WTC11 (cell line): Measurements from ENCODE around the gene GPR17. TPM values are rescaled to one million over a fixed set of nuclear protein-coding genes. Genes with fewer than 3 reads are reported as not detected.
A peak's percentile ranks its signal among the peaks of the same experiment; 100 is the strongest.

Experiments used
- ARID4B ChIP-seq: sonication (generic); formaldehyde crosslinking; IDR thresholded peaks from 2 replicates; pipeline ENCODE4 v1.8.0; 2023; ENCODE audit warnings: missing genetic modification reagents, mild to moderate bottlenecking, borderline replicate concordance
- CBFB ChIP-seq: sonication (generic); formaldehyde crosslinking; IDR thresholded peaks from 2 replicates; pipeline ENCODE4 v1.8.1; 2022; ENCODE audit warnings: mild to moderate bottlenecking, low read depth, missing genetic modification reagents
- CREM ChIP-seq: sonication (generic); formaldehyde crosslinking; IDR thresholded peaks from 2 replicates; pipeline ENCODE4 v1.8.1; 2022; ENCODE audit warnings: mild to moderate bottlenecking, missing genetic modification reagents, moderate library complexity
- E2F1 ChIP-seq: sonication (generic); formaldehyde crosslinking; IDR thresholded peaks from 2 replicates; pipeline ENCODE4 v1.8.0; 2022; ENCODE audit warnings: mild to moderate bottlenecking, missing genetic modification reagents
- E2F4 ChIP-seq: sonication (generic); formaldehyde crosslinking; IDR thresholded peaks from 2 replicates; pipeline ENCODE4 v1.8.1; 2022; ENCODE audit warnings: low read depth, mild to moderate bottlenecking, moderate library complexity, missing genetic modification reagents, borderline replicate concordance
- ELF4 ChIP-seq: sonication (generic); formaldehyde crosslinking; IDR thresholded peaks from 2 replicates; pipeline ENCODE4 v1.8.1; 2022; ENCODE audit warnings: low read depth, mild to moderate bottlenecking, moderate library complexity, missing genetic modification reagents
- EMX1 ChIP-seq: fragments of 250-450 bp; sonication (Bioruptor Pico); IDR thresholded peaks from 2 replicates; pipeline ENCODE4 v1.8.0; 2021; ENCODE audit warnings: mild to moderate bottlenecking
- ERG ChIP-seq: fragments of 250-450 bp; sonication (Bioruptor Pico); IDR thresholded peaks from 2 replicates; pipeline ENCODE4 v1.8.0; 2021; ENCODE audit warnings: mild to moderate bottlenecking
- FOXK1 ChIP-seq: sonication (generic); formaldehyde crosslinking; IDR thresholded peaks from 2 replicates; pipeline ENCODE4 v1.8.0; 2022; ENCODE audit warnings: mild to moderate bottlenecking, moderate library complexity, missing genetic modification reagents
- GABPB1 ChIP-seq: sonication (generic); formaldehyde crosslinking; IDR thresholded peaks from 2 replicates; pipeline ENCODE4 v1.8.1; 2023; ENCODE audit warnings: mild to moderate bottlenecking, missing genetic modification reagents
- GRHL2 ChIP-seq: fragments of 250-450 bp; sonication (Bioruptor Pico); IDR thresholded peaks from 2 replicates; pipeline ENCODE4 v1.8.0; 2022; ENCODE audit warnings: mild to moderate bottlenecking, moderate library complexity; ENCODE audit not compliant: insufficient replicate concordance, severe bottlenecking
- HMGXB4 ChIP-seq: sonication (generic); formaldehyde crosslinking; IDR thresholded peaks from 2 replicates; pipeline ENCODE4 v1.8.1; 2023; ENCODE audit warnings: mild to moderate bottlenecking, moderate library complexity, missing genetic modification reagents
- MYBL2 ChIP-seq: sonication (generic); formaldehyde crosslinking; IDR thresholded peaks from 2 replicates; pipeline ENCODE4 v1.8.1; 2023; ENCODE audit warnings: mild to moderate bottlenecking, moderate library complexity, missing genetic modification reagents
- TCF7 ChIP-seq: sonication (generic); formaldehyde crosslinking; IDR thresholded peaks from 2 replicates; pipeline ENCODE4 v1.8.0; 2022; ENCODE audit warnings: mild to moderate bottlenecking, low read depth, missing genetic modification reagents, moderate library complexity
- USF1 ChIP-seq: sonication (generic); formaldehyde crosslinking; IDR thresholded peaks from 2 replicates; pipeline ENCODE4 v1.8.0; 2022; ENCODE audit warnings: mild to moderate bottlenecking, missing genetic modification reagents
- ZNF416 ChIP-seq: fragments of 250-450 bp; sonication (Bioruptor Pico); IDR thresholded peaks from 2 replicates; pipeline ENCODE4 v1.9.0; 2021; ENCODE audit warnings: mild to moderate bottlenecking, inconsistent platforms
- ZNF425 ChIP-seq: fragments of 250-450 bp; sonication (Bioruptor Pico); conservative IDR thresholded peaks from 2 replicates; pipeline ENCODE4 v1.9.0; 2021; ENCODE audit warnings: mild to moderate bottlenecking
- ZSCAN18 ChIP-seq: fragments of 250-450 bp; sonication (Bioruptor Pico); IDR thresholded peaks from 2 replicates; pipeline ENCODE4 v2.1.2; 2022; ENCODE audit warnings: mild to moderate bottlenecking, moderate library complexity
- total RNA-seq: library from RNA; stranded (reverse); gene quantifications from 3 replicates; pipeline ENCODE4 v1.2.3, GENCODE V29; 2021
- TF ChIP-seq, protein P1 (sequence below): sonication (generic); formaldehyde crosslinking; IDR thresholded peaks from 2 replicates; pipeline ENCODE4 v1.8.1; 2022; ENCODE audit warnings: mild to moderate bottlenecking, missing genetic modification reagents, moderate library complexity, borderline replicate concordance
- TF ChIP-seq, protein P2 (sequence below): sonication (generic); formaldehyde crosslinking; IDR thresholded peaks from 2 replicates; pipeline ENCODE4 v1.8.1; 2023; ENCODE audit warnings: mild to moderate bottlenecking, missing genetic modification reagents, moderate library complexity

GPR17 gene
- total RNA-seq, 1 experiment from 2014 or later: not detected

- TF ChIP-seq, protein P1, sequence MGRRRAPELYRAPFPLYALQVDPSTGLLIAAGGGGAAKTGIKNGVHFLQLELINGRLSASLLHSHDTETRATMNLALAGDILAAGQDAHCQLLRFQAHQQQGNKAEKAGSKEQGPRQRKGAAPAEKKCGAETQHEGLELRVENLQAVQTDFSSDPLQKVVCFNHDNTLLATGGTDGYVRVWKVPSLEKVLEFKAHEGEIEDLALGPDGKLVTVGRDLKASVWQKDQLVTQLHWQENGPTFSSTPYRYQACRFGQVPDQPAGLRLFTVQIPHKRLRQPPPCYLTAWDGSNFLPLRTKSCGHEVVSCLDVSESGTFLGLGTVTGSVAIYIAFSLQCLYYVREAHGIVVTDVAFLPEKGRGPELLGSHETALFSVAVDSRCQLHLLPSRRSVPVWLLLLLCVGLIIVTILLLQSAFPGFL (CRISPR knock-in tag): no peak
- TF ChIP-seq ZNF425 (CRISPR knock-in tag) (no peak), MYBL2 (CRISPR knock-in tag) (no peak), ELF4 (CRISPR knock-in tag) (peak; percentile 15; the same call in 1 of the 2 replicates), E2F1 (CRISPR knock-in tag) (0 out of 2 replicates have a peak, but pooled peaks have one; percentile 61), ARID4B (CRISPR knock-in tag) (no peak; the same call in 1 of the 2 replicates), EMX1 (peak; percentile 74), ERG (CRISPR knock-in tag) (0 out of 2 replicates have a peak, but pooled peaks have one; percentile 58), ZNF416 (CRISPR knock-in tag) (peak; percentile 30; the same call in 1 of the 2 replicates), FOXK1 (CRISPR knock-in tag) (peak; percentile 28; the same call in 1 of the 2 replicates), GRHL2 (CRISPR knock-in tag) (no peak), HMGXB4 (CRISPR knock-in tag) (peak; percentile 56), CREM (peak; percentile 82), GABPB1 (CRISPR knock-in tag) (peak; percentile 39; the same call in 1 of the 2 replicates), USF1 (CRISPR knock-in tag) (peak; percentile 17; the same call in 1 of the 2 replicates), CBFB (peak; percentile 88; the same call in 1 of the 2 replicates), ZSCAN18 (CRISPR knock-in tag) (no peak), E2F4 (CRISPR knock-in tag) (peak; percentile 89), TCF7 (CRISPR knock-in tag) (peak; percentile 88; the same call in 1 of the 2 replicates)
- TF ChIP-seq, protein P2, sequence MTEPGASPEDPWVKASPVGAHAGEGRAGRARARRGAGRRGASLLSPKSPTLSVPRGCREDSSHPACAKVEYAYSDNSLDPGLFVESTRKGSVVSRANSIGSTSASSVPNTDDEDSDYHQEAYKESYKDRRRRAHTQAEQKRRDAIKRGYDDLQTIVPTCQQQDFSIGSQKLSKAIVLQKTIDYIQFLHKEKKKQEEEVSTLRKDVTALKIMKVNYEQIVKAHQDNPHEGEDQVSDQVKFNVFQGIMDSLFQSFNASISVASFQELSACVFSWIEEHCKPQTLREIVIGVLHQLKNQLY (CRISPR knock-in tag): no peak
These were observed 55.9 kb downstream of the GPR17 start (continued) for GRCh38 chr2:127701651-127702394.
